RWPE1 (cell line): ENCODE data around the gene COX4I2.
A peak's percentile ranks its signal among the peaks of the same experiment; 100 is the strongest.

ENCODE experiments used
- CTCF ChIA-PET: fragments of 350-600 bp; sonication (Branson Sonifier 250); formaldehyde crosslinking; extraction: SDS; loops from one replicate; lab custom pipeline; 2021; lab: Yijun Ruan, JAX
- POLR2A ChIA-PET: fragments of 400-600 bp; formaldehyde crosslinking; extraction: SDS; loops from one replicate; lab custom pipeline; 2020; ENCODE audit warnings: antibody characterized with exemption; ENCODE audit not compliant: low non-redundant PET; lab: Yijun Ruan, JAX
- DNase-seq: peaks from one replicate; pipeline ENCODE4 v3.0.0; 2012; ENCODE audit warnings: low spot score
- H3K27ac ChIP-seq: fragments of 450-650 bp; 2 replicates; pipeline ENCODE4 v1.5.1; 2017
- CTCF ChIP-seq: fragments of 450-650 bp; conservative IDR thresholded peaks from 2 replicates; pipeline ENCODE4 v1.5.1; 2017; ENCODE audit warnings: low read depth, mild to moderate bottlenecking

COX4I2 gene

DNA sequence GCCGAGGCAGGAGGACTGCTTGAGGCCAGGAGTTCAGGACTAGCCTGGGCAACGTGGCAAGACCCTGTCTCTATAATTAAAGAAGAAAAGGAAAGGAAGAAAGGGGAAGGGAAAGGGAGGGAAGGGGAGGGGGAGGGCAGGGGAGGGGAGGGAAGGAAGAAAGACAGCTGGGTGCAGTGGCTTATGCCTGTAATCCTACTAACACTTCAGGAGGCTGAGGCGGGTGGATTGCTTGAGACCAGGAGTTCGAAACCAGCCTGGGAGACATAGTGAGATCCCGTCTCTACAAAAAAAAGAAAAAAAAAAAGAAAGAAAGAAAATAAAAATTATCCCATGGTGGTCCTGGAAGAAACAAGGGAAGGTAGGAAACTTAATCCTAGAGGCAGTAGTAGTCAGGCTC lies 51.4 kb downstream of the COX4I2 start:
- POLR2A ChIA-PET, result no interaction called here
- no peak for TF ChIP-seq CTCF
- CTCF ChIA-PET, result interaction anchor here (0.7 kb wide), 1 partner anchor 10 kb away, joined by 3 read pairs; no protein-coding TSS in a partner anchor
- no peak for DNase-seq
- H3K27ac ChIP-seq, result no peak overlapping the region

DNA sequence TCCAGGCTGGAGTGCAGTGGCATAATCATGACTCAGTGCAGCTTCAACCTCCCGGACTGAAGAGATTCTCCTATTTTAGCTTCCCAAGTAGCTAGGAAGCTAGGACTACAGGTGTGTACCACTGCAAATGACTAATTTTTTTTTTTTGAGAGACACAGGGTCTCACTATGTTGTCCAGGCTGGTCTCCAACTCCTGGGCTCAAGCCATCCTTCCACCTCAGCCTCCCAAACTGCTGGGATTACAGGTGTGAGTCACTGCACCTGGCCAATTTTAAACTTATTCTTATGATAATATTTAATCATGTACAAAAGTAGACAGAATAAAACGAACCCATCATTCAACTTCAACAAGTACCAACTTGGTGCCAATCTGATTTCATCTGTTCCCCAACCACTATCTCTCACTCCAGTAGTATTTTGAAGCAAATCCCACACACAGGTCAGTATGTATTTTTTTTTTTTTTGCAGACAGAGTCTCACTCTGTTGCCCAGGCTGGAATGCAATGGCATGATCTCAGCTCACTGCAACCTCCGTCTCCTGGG lies 52.5 kb downstream of the COX4I2 start:
- POLR2A ChIA-PET, result no interaction called here
- no peak for TF ChIP-seq CTCF
- no peak for DNase-seq
- CTCF ChIA-PET, result interaction anchor here (0.6 to 0.7 kb wide), 2 partner anchors 33 to 58 kb away, joined by 3 to 4 read pairs; no protein-coding TSS in a partner anchor
- peak overlapping the region; percentile 49 for H3K27ac ChIP-seq

DNA sequence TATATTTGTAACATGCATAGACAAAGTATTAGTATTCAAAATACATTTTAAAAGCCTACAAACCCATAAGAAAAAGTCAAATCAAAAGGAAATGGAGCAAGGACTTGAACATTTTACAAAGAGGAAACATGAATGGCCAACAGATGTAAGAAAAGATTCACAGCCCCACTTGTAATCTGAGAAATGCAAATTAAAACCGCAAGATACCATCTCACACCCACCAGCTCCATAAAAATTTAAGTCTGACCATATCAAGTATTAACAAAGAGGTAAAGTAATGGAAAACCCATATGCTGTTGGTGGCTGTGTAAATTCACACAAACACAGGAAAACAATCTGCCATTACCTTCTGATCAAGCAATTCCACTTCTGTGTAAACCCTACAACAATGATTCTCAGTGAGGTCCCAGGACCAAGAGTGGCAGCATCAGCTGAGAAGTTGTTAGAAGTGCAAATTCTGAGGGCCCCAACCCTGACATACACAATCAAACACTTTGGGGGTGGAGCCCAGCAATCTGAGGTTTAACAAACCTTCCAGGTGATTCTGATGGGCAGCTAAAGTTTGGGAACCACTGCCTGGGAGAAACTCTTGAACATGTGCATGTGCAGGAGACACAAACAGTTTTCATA lies 54.0 kb downstream of the COX4I2 start:
- peak overlapping the region; percentile 42; the same call in 1 of the 2 replicates for H3K27ac ChIP-seq
- POLR2A ChIA-PET, result no interaction called here
- TF ChIP-seq CTCF, result no peak
- DNase-seq, result no peak
- CTCF ChIA-PET, result interaction anchor here (0.6 to 1.2 kb wide), 6 partner anchors 12 to 140 kb away, joined by 3 to 6 read pairs (median 4); no protein-coding TSS in a partner anchor

DNA sequence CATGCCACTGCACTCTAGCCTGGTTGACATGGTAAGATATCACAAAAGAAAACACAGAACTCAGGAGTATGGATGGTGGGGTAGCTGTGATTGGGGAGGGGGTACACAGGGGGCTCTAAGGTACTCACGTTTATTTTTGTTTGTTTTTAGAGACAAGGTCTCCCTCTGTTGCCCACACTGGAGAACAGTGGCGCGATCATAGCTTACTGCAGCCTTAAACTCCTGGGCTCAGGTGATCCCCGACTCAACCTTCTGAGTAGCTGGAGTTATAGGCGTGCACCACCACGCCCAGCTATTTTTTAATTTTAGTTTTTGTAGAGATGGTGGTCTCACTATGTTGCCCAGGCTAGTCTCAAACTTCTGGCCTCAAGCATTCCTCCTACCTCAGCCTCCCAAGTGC lies 55.7 kb downstream of the COX4I2 start:
- POLR2A ChIA-PET, result no interaction called here
- CTCF ChIA-PET, result interaction anchor here (0.6 to 1.2 kb wide), 4 partner anchors 9 to 172 kb away, joined by 3 to 5 read pairs (median 3); no protein-coding TSS in a partner anchor

GRCh38 chr20:31693987-31694661 lies 56.4 kb downstream of the COX4I2 start:
- H3K27ac ChIP-seq, result peak overlapping the region; percentile 55
- POLR2A ChIA-PET, result no interaction called here

More for the DNA sequence above, 55.7 kb downstream of the COX4I2 start:
- peak overlapping the region; percentile 55 for H3K27ac ChIP-seq
- DNase-seq, result no peak
- TF ChIP-seq CTCF, result no peak

More at GRCh38 chr20:31693987-31694661, 56.4 kb downstream of the COX4I2 start:
- CTCF ChIA-PET, result interaction anchor here (0.8 to 1.2 kb wide), 3 partner anchors 9 to 33 kb away, joined by 3 to 7 read pairs (median 5); no protein-coding TSS in a partner anchor
- DNase-seq, result no peak
- no peak for TF ChIP-seq CTCF
